Activated CD4-positive, alpha-beta T cell treated with anti-CD3 and anti-CD28 coated beads, Interleukin-2, Interleukin-4, amounts not matched to agents 100 ng/mL and 50 ng/mL, durations not matched to agents 16 hours and 8 hours (primary cell): Measurements from ENCODE around the gene C10orf71.

Source experiments
- DNase-seq: peaks from one replicate; pipeline ENCODE4 v3.0.0-alpha.2; 2020; ENCODE audit warnings: low spot score

The C10orf71 gene

DNA sequence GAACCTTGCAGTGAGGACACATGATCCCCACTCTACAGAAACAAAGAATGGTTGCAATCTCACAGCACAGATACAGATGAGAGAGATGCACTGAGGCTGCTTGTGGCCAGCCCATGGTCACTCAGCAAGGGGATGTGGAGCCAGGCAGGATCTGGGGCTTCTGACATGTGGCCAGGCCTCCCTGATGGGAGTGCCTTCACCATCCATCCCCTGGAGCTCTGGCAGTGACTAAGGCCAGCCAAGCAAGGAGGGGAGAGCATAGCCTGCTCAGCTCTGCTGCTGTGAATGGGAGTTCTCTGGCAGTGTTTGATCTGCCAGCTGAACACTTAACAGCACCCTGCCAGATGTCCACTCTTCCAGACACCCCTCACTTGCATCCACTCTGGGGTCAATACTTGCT lies 19.8 kb downstream of the C10orf71 start:
- DNase-seq, result no peak

DNA sequence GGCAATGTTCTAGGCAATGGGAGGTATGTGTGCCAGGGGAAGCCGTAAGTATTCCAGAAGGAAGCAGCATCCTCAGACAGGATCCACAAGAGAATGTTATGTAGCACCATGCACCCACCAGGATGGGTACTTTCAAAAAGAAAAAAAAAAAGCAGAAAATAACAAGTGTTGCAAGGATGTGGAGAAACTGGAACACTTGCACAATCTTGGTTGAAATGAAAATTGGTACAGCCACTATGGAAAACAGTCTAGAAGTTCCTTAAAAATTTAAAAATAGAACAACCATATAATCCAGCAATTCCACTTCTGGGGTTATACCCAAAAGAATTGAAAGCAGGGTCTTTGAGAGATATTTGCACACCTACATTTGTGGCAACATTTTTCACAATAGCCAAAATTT lies 20.2 kb downstream of the C10orf71 start:
- DNase-seq, result no peak

DNA sequence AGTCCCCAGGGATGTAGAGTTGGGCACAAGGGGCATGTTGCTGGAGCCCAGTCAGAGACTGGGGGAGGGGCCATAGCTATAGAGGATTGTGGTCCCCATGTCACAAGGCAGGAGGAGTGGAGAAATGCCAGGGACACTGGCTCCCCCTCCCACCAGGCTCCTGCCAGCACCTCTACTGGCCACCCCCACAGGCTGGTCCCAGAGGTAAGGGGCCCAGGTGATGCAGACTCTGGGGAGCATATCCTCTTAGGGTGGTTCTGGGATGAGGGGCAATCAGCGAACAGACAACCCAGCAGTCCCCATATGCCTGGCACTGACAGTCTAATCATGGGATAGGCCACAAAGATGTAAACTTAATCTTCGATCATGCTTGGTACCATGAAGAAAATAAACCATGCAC lies 21.2 kb downstream of the C10orf71 start:
- DNase-seq, result no peak

DNA sequence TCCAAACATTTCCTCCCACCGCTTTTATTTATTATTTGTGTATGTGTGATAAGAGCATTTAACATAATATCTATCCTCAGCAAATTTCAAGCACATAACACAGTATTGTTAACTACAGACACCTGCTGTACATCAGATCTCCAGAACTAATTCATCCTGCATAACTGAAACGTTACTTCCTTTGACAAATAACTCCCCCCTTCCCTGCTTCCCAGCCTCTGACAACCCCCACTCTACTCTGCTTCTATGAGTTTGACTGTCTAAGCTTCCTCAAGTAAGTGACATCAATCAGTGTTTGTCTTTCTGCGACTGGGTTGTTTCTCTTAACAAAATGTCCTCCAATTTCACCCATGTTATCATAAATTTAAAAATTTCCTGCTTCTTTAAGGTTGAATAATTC lies 22.1 kb downstream of the C10orf71 start:
- DNase-seq, result no peak

DNA sequence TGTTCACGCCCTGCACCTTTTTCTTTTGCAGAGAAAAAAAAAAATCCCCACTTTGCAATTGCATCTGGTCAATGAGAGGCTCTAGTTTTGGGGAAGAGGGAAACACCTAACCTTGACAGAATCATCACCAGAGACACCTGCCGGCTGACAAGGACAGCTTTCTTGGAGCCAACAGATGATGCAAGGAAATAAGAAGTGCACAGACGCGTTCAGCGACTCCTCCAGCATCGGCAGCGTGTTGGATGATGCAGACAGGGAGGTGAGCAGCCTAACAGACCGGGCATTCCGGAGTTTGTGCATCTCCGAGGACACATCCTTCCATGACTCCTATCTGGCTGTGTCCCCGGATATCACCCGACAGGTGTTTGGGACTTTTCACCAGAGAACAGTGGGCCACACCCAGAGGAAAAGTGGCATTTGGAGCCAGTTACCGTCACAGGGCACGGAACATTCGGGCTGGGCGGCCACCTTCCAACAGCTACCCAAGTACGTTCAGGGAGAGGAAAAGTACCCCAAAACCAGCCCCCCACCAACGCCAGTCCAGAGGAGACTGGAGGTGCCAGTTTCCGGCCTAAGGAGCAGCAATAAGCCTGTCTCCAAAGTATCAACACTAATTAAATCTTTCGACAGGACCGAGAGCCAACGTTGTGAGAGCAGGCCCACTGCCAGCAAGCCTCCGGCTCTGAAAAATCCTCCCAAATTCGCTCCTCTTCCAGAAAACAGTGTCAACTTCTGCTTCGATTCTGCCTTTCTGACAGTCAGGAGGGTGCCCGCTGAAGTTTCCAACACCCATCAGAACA lies 23.6 kb downstream of the C10orf71 start:
- no peak for DNase-seq

DNA sequence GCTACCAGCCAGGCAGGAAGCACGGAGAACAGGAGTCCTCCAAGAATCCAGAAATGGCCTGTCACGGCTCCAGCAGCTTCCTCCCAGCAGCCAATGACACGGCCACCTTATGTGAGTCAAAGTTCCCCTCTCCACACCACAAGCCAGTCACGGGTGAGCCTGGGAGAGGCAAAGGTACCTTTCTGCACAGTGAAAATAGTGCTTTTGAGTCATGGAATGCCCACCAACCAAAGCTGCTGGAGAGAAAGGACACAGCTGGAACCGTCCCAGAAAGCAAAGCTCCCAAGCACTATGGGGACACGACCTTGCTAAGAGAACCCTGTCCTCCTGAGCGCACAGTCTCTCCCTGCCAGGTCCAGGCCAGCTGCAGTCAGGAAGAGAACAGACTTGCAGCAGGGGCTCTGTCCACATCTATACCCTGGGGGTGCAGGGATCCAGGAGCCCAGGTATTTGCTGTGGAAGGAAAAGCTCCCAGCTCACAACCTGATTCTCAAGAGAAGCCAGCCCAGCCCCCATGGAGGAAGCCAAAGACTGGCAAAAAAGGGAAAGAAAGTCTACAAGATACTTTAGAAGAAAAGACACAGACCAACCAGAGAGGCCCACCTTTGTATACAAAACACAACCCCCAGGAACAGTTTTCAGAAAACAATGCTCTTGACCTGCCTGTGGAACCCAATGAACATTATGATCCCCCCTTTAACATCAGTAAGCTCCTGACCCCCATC lies 24.4 kb downstream of the C10orf71 start:
- no peak for DNase-seq

DNA sequence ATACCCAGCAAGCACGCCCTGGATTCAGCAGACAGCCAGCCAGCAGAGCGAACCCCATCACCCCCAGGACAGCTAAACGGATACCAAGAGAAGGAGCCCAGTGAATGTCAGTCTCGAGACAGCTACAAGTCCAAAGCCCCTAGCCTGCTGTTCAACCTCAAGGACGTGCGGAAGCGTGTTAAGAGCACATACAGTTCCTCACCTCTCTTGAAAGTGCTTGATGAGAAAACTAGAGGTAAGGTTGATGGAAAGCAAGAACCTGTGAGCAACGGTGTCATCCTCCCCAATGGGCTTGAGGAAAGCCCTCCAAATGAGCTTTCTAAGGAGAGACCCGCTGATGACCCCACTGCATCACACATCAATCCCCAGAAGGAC lies 24.9 kb downstream of the C10orf71 start:
- DNase-seq, result no peak

DNA sequence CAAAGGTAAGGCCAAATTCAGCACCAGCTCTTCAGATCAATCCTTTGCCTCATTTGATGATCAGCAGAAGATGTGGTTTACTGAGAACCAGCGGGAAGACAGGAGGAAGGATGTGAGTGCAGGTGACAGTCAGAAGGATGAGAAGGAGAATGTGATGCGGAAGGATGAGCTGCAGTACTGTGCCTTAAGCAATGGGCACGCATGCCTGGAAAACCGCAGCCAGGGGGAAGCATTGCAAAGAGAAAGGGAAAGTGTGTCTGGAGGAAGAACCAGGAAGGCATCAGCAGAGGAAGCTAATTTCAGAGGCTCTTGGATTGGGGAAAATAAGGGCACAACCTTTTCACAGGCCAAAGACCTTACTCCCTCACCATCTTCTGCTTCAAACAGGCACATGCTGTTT lies 25.7 kb downstream of the C10orf71 start:
- no peak for DNase-seq

DNA sequence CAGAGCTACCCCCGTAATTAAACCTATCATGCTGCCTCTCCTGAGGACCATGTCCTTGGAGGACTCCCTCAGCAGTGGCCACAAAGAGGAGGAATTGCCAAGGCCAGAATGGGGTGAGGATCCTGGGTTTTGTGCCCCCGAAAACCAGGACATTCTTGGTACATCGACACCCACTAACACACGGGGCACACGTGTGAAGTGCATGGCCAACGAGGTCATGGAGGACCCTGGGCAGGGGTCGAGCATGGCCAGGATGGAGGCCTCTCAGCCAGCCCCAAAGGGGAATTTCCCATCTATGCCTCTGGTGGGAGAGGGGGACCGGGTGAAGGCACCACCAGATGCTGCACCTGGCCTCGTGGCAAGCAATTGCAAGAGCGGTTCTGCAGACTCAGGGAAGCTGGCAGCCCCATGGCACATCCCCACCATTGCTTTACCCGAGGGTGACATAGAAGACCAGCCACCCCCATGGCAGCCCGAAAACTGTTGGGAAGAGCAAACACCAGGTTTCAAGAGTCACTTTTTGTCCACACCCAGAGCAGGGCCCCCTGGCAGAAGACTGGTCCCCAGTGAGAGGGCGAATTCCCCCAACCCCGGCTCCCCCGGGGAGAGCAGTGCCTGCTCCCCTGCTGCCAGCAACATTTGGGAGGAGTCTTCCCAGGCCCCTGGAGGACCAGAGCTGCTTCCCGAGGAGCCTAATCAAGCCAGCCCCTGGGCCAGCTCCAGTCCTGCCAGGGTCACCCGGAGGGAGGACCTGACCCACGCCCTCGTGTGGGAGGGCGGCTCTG lies 26.4 kb downstream of the C10orf71 start:
- DNase-seq, result no peak

DNA sequence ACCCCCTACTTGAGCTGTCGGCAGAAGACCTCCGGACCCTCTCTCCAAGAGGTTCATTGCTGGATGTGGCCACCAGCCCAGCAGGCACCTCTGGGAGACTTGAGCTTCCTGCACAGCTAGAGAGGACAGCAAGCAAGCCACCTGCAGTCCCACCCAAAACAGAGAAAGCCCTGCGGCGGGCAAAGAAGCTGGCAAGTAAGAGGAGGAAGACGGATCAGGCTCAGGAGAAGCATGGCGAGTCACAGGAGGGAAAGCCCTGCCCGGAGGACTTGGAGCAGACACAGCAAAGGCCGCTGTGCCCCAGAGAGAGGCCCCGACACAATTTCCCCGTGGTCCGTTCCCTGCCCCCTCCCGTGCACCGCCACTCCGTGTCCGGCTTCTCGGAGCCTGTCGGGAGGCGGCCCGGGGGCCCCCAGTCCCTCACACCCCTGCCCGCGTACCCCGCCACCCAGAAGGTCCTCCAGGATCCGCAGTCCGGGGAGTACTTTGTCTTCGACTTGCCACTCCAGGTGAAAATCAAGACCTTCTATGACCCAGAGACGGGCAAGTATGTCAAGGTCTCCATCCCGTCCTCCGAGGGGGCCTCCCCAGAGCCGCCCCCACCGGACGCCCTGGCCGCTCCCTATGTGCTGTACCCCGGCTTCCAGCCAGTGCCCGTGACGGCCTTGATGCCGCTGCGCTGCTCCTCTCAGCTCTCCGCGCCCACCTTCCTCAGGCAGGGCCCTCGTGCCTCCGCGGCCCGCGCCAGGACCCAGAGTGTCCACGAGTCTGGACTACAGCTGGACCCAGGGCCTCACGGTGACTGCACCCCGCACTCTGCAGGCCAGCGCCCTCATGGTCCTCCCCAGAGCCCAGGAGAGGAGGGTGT lies 27.2 kb downstream of the C10orf71 start:
- no peak for DNase-seq

DNA sequence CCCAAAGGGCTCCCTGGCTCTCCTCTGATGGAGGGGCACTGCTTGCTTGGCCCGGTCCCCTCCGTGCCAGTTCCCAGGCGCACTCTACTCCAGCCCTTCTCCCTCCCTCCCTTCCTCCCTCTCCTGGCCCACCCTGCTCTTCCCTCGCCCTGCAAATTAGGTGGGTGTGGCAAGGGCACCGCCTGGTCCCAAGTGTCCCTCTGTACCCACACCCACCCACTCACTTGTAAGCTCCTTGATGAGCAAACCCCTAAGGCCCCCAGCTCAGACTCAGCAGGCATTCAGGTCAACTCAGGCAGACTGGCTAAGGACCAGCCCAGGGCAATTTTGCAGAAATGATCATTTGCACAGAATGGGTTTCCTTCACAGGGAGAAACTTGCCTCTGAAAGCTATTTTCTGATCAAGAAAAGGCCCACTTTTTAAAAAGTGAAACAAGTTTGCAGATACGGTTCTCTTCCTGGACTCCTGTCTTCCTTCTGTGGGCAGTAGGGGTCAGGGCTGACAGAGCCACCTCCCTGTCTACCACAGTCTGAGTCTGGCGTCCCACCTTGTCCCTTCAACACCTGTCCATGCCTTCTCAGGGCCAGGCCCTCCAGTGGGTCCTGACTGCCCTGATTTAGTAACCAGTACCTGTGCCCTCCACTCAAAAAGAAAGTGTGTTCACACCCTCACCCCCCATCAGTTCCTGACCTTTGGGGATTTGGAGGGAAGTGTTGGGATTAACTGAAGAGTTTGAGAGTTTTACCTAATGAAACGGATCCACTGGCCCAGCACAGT lies 28.3 kb downstream of the C10orf71 start:
- DNase-seq, result no peak

DNA sequence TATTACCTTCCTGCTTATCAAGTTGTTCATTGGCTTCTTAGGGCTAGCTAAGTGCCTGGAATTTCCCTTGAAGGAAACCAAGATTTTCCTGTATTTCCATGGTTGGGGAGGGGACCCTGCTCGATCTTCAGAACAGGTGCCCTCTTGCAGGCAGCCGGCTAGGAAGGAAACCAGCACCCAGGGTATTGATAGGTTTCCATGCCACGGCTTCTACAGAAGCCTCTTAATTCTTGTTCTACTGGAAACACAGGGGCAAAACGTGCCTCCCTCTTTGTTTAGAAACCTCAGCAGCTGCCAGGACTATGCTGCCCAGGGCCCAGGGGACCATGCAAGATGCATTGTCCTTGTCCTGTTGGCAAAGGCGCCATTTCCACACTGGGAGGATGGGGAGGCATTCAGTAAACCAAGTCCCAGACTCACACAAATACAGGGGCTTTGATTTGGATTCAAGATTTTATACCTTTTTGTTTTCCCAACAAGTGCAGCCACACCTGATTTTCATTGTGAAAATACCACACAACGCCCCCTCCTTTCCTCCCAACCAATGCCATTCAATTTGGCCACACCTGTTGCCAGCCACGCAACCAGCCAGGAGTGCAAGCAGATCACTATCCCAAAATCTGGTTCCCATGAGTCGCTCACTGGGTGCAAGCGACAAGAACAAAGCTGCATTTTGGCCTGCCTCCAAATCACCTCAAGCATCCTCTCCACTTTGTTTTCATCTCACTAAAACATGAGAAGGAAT lies 29.6 kb downstream of the C10orf71 start:
- no peak for DNase-seq

DNA sequence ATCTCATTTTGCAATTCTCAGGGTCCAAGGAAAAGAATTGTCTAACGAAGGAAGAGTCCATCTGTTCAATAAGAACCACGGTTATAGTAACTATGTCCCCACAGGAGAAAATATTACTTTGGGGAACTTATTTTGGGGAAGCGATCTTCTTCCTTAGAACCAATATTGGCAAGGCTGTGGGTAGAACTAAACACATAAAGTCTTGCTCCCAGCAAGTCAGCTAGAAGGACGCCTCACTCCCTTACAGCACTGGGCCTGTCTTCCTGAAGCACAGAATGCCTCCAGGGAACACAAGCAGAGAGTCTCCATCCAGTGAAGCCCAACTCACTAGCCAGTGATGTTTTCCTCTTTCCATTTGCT lies 30.2 kb downstream of the C10orf71 start:
- DNase-seq, result no peak

DNA sequence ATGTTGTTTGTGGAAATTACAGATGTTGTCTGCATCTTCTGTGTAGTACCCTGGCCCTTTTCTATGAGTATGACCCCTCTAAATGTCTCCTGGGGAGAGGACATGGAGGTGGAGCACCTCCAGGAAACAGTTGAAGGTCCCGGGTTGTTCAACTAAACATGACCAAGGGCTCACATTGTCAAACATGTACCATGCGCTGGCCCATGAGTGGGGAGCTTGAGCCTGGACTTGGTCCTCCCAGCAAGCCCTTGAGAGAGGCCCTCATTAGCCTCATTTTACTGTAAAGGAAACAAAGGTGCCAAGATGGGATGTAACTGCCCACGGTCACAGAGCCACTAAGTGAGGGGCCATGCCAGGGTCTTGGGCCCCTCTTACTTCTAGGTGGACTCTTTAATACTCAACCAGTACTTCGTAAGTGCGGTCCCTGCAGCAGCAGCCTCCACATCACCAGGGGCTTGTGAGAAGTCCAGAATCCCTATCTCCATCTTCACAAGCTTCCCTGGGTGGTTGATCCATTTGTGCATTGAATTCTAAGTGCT lies 31.2 kb downstream of the C10orf71 start:
- no peak for DNase-seq

DNA sequence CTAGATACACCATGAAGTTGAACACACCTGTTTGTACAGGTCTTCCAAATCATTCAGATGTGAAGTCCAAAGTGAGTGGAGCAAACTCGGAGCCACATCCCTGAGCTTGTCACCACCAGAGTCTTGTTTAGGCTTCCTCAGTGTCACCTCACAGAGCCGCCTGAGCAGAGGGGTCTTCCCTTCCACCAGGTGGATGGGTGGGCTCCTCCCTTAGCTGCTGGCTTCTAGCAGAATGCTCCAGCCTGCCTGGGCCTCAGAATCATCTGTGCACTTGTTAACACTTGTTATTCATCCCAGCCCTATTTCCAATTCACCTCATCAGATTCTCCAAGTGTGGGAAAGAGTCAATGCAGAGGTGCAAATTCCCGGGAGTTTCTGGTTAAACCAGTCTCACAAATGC lies 32.5 kb downstream of the C10orf71 start:
- DNase-seq, result no peak

DNA sequence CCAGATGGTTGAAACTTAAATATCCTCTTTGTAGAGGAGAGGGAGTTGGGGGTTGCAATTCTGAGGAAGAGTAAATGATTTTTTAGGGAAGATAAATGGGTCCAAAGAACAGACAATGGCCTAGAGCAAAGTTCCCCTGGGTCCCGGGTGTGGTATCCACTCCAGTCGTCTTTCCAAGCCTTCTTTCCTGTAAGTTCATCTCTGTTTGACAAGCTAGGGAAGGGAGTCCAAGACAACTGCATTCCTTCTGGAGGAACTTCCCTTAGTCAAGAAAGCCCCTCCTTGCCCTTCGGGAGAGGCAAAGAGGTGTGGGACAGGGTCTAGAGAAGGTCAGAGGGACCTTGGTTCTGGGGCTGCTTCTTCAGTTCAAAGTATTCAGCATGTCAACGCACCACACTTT lies 33.4 kb downstream of the C10orf71 start:
- no peak for DNase-seq

DNA sequence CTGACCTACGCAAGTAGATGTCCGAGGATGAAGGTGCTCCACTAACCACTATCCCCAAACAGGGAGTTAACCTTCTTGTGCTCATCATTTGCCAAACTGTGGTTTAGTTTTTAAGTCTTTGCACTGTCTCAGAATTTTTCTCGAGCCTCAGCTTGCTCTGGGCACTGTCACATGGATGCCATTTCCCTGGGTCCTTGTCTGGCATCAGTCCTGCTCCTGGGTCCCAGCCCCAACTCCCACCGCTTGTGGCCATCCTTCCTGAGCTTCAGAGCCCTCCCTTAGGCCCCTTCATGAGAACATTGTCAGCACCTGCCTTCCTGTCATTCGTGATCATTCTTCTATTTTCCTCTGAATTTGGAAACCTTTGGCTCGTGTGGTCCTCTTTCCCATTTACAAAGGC lies 33.8 kb downstream of the C10orf71 start:
- DNase-seq, result no peak

DNA sequence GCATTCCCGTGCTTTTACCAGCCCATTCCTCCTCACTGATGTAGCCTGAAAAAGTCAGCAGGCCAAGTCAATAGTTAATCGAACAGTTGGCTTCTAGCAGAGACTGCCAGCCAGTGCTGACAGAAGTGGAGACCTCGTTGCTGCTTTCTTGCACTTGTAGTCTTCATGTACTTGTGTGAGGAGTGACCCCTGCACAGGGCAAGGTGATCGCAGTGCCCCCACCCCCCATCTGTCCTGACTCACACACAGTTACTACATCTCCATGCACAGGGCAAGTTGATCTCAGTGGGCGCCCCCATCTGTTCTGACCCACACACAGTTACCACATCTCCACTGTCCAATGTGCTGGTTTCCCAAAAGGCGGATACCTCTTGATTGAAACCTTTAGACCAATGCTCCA lies 34.2 kb downstream of the C10orf71 start:
- DNase-seq, result no peak

DNA sequence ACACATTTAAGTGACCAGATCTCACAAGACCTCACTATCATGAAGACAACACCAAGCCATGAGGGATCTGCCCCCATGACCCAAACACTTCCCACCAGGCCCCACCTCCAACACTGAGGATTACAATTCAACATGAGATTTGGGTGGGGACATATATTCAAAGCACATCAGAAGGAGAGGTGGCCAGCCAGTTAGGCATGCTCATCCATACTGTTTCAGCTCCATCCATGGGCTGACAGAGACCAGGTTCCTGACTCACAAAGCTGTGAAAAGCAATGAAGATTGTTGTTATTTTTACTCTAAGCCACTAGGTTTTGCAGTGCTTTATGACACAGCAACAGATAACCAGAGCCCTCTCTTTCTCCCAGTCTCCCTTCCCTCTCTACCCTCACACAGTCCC lies 36.0 kb downstream of the C10orf71 start:
- no peak for DNase-seq

DNA sequence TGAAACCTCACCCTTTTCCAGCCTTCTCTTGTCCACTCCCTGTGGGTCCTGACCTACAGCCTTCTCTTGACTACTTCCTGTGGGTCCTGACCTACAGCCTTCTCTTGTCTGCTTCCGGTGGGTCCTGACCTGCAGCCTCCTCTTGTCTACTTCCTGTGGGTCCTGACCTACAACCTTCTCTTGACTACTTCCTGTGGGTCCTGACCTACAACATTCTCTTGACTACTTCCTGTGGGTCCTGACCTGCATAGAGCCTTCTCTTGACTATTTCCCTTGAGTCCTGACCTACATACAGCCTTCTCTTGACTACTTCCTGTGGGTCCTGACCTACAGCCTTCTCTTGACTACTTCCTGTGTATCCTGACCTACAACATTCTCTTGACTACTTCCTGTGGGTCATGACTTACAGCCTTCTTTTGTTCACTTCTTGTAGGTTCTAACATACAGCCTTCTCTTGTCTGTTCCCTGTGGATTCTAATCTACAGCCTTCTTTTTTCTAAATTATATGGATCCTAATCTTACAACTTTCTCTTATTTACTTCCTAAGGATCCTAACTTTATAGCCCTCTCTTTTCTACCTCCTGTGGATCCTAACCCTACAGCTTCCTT lies 36.5 kb downstream of the C10orf71 start:
- DNase-seq, result peak; percentile 2
